Mesothelial cell of epicardium (in vitro differentiated cells): Measurements from ENCODE around the gene LLPH. TPM values are rescaled to one million over a fixed set of nuclear protein-coding genes. Genes with fewer than 3 reads are reported as not detected.

ENCODE experiments used
- DNase-seq, 2 experiments: peaks; one replicate each; pipeline ENCODE4 v3.0.0; 2021; ENCODE audit warnings: low spot score in 2 of 2; ENCODE audit not compliant: unreplicated experiment in 2 of 2
- H3K27ac Mint-ChIP-seq: 2 replicates; pipeline ENCODE4 v1.8.0; 2021; ENCODE audit warnings: mixed read lengths
- H3K27me3 Mint-ChIP-seq: 2 replicates; pipeline ENCODE4 v1.8.0; 2021; ENCODE audit warnings: low read depth, mixed read lengths
- H3K36me3 Mint-ChIP-seq: 2 replicates; pipeline ENCODE4 v1.8.0; 2021; ENCODE audit warnings: mixed read lengths
- H3K4me1 Mint-ChIP-seq: 2 replicates; pipeline ENCODE4 v1.8.0; 2021; ENCODE audit warnings: mixed read lengths
- H3K4me3 Mint-ChIP-seq: 2 replicates; pipeline ENCODE4 v1.8.0; 2021; ENCODE audit warnings: mild to moderate bottlenecking, moderate library complexity, mixed read lengths
- H3K9me3 Mint-ChIP-seq: 2 replicates; pipeline ENCODE4 v1.8.0; 2021; ENCODE audit warnings: mixed read lengths
- total RNA-seq: library from RNA; stranded (reverse); gene quantifications from 3 replicates; pipeline ENCODE4 v1.2.1, GENCODE V29; 2021
- TF ChIP-seq, protein P1 (sequence below): fragments of 200-600 bp; sonication (generic); IDR thresholded peaks from one replicate; pipeline ENCODE4 v1.5.0; 2021; ENCODE audit warnings: antibody characterized with exemption; ENCODE audit not compliant: unreplicated experiment

LLPH gene
- total RNA-seq, 1 donor from 2014 or later: 22.8 TPM

DNA sequence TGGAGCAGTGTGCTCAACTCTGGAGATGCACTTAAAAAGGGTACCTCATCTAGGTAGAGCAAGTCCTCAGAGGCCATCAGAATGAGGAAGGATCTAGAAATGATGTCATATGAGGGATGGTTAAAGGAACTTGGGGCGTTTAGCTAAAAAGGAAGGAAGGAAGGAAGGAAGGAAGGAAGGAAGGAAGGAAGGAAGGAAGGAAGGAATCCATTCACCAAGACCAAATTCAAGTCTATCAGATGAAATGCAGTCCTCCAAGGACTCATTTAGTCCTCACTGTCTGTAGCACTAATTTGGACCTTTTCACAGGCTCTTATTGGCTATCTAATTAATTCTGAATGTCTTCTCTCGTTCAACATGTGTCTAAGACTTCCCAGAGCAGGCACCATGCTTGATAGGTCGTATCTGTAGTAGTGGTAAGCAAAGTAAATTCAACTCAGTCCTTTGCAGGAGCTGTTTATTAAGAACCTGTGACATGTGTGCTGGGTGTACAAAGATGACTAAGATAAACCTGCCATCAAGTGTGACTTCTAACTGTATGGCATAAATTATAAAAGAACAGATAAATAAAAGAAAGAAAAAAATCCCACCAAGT, 63.5 kb downstream of the LLPH start:
- Mint-ChIP-seq H3K36me3 (no peaks in the 10 kb centered on the region), H3K4me1 (peaks cover 45% of the 10 kb centered on the region), H3K4me3 (no peak overlapping the region), H3K9me3 (no peaks in the 10 kb centered on the region), H3K27me3 (no peaks in the 10 kb centered on the region), H3K27ac (peak overlapping the region; percentile 58)
- DNase-seq: no peak
- TF ChIP-seq, protein P1, sequence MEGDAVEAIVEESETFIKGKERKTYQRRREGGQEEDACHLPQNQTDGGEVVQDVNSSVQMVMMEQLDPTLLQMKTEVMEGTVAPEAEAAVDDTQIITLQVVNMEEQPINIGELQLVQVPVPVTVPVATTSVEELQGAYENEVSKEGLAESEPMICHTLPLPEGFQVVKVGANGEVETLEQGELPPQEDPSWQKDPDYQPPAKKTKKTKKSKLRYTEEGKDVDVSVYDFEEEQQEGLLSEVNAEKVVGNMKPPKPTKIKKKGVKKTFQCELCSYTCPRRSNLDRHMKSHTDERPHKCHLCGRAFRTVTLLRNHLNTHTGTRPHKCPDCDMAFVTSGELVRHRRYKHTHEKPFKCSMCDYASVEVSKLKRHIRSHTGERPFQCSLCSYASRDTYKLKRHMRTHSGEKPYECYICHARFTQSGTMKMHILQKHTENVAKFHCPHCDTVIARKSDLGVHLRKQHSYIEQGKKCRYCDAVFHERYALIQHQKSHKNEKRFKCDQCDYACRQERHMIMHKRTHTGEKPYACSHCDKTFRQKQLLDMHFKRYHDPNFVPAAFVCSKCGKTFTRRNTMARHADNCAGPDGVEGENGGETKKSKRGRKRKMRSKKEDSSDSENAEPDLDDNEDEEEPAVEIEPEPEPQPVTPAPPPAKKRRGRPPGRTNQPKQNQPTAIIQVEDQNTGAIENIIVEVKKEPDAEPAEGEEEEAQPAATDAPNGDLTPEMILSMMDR: no peak

Other genes with a start within 250 kb of the LLPH start
- gene TMBIM4, start 39.2 kb upstream of the LLPH start, total RNA-seq: 31.0 to 31.9 TPM (median 31.4 TPM) in 3 replicates
- gene IRAK3, start 58.5 kb upstream of the LLPH start, total RNA-seq: 1.5 to 2.2 TPM (median 1.9 TPM) in 3 replicates
- gene HELB, start 171.7 kb upstream of the LLPH start, total RNA-seq: 10.8 to 12.3 TPM (median 11.3 TPM) in 3 replicates